Measurements from ENCODE around the gene DTHD1.

DTHD1 gene

GRCh38 chr4:36349938-36350549, 68.6 kb downstream of the DTHD1 start:
- DNase-seq, result no peak

GRCh38 chr4:36351082-36351666, 69.8 kb downstream of the DTHD1 start:
- peak; percentile 74 for DNase-seq

DNA sequence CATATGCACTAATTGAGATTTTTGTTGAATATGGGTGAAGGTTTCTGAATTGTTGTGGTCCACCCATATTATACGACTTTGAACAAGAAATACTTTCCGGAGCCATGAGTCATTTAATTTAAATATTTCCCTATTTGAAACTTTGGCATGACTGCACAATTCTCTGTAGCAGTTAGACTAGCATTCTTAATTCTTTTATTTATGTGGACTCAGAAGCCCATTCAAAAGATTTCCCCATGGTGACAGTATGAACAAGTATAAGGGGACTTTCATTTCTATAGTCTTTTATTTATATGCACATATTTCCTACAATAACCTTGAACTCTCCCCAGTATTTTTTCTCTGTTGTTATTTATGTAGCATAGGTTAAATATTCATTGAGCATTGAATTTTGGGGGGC, 72.6 kb downstream of the DTHD1 start:
- DNase-seq, result no peak

GRCh38 chr4:36358173-36358572, 76.8 kb downstream of the DTHD1 start:
- DNase-seq, result no peak

DNA sequence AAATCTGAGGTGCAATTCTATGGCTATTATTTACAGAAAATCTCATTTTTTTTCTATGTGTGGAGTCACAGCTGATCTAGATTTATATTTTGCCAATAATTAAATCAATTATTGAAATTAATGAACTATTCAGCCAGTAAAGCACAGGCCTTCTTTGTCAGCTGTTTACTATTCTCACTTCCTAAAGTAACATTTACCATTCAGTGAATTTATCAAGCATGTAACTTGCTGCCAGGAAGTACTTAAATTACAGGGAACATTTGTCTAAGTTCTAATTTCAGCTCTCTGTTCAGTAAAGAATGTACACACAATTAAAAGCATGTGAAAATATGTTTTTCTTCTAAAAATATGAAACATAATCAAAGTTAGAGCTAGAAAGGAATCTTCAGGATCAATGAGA, 79.3 kb downstream of the DTHD1 start:
- DNase-seq, result no peak

DNA sequence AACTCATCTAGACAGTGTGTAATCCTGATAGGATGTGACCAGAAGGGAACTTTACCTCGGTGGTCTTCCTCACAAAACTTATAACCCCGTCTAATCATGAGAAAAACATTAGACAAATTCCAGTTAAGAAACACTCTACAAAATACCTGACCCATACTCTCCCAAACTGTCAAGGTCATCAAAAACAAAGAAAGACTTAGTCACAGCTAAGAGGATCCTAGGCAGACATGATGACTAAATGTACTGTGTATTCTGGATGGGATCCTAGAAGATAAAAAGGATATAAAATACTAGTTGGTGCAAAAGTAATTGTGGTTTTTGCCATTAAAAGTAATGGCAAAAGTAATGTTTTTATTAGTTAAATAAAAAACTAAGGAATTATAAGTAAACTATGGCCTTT, 81.6 kb downstream of the DTHD1 start:
- no peak for DNase-seq

- no peak for DNase-seq
Measured at GRCh38 chr4:36374836-36375511, 93.6 kb downstream of the DTHD1 start.

DNA sequence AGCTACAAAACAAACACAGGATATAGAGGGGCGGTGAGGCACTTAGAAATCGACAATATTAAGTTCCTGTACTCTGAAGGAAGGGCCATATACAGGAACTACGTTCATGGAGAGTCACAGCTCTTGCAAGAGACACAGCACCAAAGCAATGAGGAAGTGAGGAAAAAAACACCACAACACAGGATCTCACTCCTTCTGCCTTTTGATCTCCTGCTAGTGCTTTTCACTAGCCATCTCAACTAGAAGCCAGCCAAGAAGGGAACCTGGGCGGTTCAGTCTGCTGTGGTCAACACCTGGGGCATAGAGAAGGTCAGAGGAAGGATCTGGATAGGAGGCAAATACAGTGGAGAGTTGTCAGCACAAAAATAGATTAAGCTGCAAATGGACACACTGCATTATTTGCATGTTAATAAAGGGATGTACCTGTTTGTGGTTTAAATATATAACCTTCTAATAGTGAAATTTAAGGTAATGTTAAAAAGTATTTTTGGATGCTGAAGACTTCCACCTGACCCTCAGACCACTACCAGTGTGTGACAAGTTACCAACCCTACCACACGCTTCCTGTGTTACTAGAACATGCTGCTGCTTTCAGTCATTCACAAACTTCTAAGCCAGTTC, 104.6 kb downstream of the DTHD1 start:
- DNase-seq, result no peak

DNA sequence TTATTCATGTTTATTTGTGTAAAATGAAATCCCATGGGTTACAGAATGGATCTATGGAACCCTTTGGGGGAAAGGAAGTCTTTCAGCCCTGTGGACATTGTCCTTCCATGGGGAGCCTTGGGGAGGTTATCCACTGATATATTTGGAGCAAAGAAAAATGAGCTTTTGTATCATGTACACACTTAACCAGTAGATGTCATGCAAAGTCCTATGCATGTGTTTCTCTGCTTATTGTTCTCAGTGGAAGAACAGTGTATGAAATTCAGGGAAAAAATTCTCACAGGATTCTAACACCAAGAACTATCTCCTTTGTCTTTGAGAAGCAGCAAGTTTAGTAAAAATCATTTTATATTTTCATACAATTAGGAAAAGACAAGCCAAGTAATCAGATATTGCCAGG, 105.3 kb downstream of the DTHD1 start:
- no peak for DNase-seq

DNA sequence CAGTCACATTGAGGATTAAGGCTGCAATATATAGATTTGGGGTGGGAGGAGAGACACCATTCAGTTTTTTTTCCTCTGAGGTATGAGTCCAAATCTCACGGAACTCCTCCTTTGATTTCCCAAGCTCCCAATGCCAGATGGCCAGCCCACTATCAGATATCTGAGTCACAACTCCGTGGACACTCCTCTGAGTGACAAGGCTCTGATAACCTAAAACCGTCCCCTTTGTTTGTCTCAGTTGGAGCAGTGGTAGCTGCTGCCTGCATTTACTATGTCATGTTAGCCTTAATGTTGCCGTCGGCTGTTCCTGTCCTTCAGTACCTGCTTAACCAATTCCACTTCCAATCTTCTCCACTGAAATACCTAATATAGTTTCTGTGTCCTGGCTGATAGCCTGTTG, 107.3 kb downstream of the DTHD1 start:
- no peak for DNase-seq

GRCh38 chr4:36391411-36391810, 110.0 kb downstream of the DTHD1 start:
- no peak for DNase-seq

- no peak for DNase-seq
Measured at GRCh38 chr4:36392024-36392423, 110.6 kb downstream of the DTHD1 start.

GRCh38 chr4:36392916-36393315, 111.5 kb downstream of the DTHD1 start:
- no peak for DNase-seq
